H1 (cell line): ENCODE measurements around the gene PKD1L1. TPM values are rescaled to one million over a fixed set of nuclear protein-coding genes. Genes with fewer than 3 reads are reported as not detected.

Experiments used
- CTCF ChIA-PET: fragments of 300-600 bp; sonication (Branson Sonifier 250); formaldehyde crosslinking; loops from one replicate; lab custom pipeline; 2021; ENCODE audit not compliant: partially characterized antibody; lab: Charles Lee
- POLR2A ChIA-PET: fragments of 300-600 bp; sonication (Branson Sonifier 250); formaldehyde crosslinking; loops from one replicate; lab custom pipeline; 2021; ENCODE audit warnings: inconsistent platforms; ENCODE audit not compliant: partially characterized antibody; lab: Charles Lee
- DNase-seq, 2 experiments: peaks; one replicate each; pipeline versions ENCODE4 v3.0.0 to v3.0.0-alpha.2; 2010 to 2022; ENCODE audit warnings: low spot score in 2 of 2, low read depth in 1 of 2, mixed read lengths in 1 of 2
- FAIRE-seq: peaks from 2 replicates; lab custom pipeline; 2011; peaks lifted over from hg19 to GRCh38; lab: Jason Lieb, UNC
- H2AFZ ChIP-seq: 2 replicates; pipeline ENCODE4 v1.8.1; 2012; ENCODE audit warnings: low read length, inconsistent platforms
- H2AK5ac ChIP-seq: 2 replicates; pipeline ENCODE4 v1.6.1; 2013; ENCODE audit warnings: low read depth, low read length
- H2BK120ac ChIP-seq: replicated peaks from 2 replicates; pipeline ENCODE3; 2013; ENCODE audit warnings: low read depth, low read length, inconsistent platforms
- H2BK12ac ChIP-seq: 2 replicates; pipeline ENCODE4 v1.6.1; 2013; ENCODE audit warnings: low read depth, low read length
- H2BK15ac ChIP-seq: 2 replicates; pipeline ENCODE4 v1.6.1; 2013; ENCODE audit warnings: low read length
- H2BK20ac ChIP-seq: 2 replicates; pipeline ENCODE4 v1.6.1; 2013; ENCODE audit warnings: low read length
- H2BK5ac ChIP-seq: 2 replicates; pipeline ENCODE4 v1.6.1; 2013; ENCODE audit warnings: low read depth, low read length
- H3K14ac ChIP-seq: 2 replicates; pipeline ENCODE4 v1.6.1; 2013; ENCODE audit warnings: inconsistent platforms; ENCODE audit not compliant: insufficient read length
- H3K18ac ChIP-seq: 2 replicates; pipeline ENCODE4 v1.6.1; 2013; ENCODE audit warnings: low read length; ENCODE audit errors: extremely low read depth
- H3K23ac ChIP-seq: 2 replicates; pipeline ENCODE4 v1.6.1; 2013; ENCODE audit warnings: inconsistent platforms; ENCODE audit not compliant: insufficient read length
- H3K23me2 ChIP-seq: 2 replicates; pipeline ENCODE4 v1.6.1; 2013; ENCODE audit warnings: low read depth, low read length
- H3K27ac ChIP-seq: 2 replicates; pipeline ENCODE4 v1.6.1; 2011; ENCODE audit warnings: low read depth, low read length, inconsistent platforms
- H3K27me3 ChIP-seq, 4 experiments: replicated peaks in 1 of 4; 1 replicate in 1 of 4; 2 replicates in 3 of 4; pipeline versions ENCODE4 v1.6.1 to v1.8.1; 2011 to 2013; ENCODE audit warnings: low read length in 3 of 4, mild to moderate bottlenecking in 3 of 4, inconsistent platforms in 2 of 4, mixed read lengths in 2 of 4, moderate library complexity in 1 of 4; ENCODE audit not compliant: control insufficient read depth in 3 of 4, insufficient read depth in 3 of 4; ENCODE audit errors: extremely low read depth in 1 of 4
- H3K36me3 ChIP-seq, 4 experiments: 2 replicates each; pipeline versions ENCODE4 v1.6.1 to v1.8.1; 2011 to 2013; ENCODE audit warnings: mild to moderate bottlenecking in 4 of 4, low read length in 3 of 4, moderate library complexity in 2 of 4, control low read depth in 1 of 4, inconsistent platforms in 1 of 4; ENCODE audit not compliant: insufficient read depth in 4 of 4, control insufficient read depth in 2 of 4
- H3K4ac ChIP-seq: replicated peaks from 2 replicates; pipeline ENCODE3; 2013; ENCODE audit warnings: low read length, low read depth, mixed read lengths, inconsistent platforms; ENCODE audit not compliant: insufficient read length
- H3K4me1 ChIP-seq, 4 experiments: replicated peaks in 1 of 4; 1 replicate in 1 of 4; 2 replicates in 3 of 4; pipeline versions ENCODE4 v1.6.1 to v1.8.1; 2011 to 2013; ENCODE audit warnings: low read length in 3 of 4, inconsistent platforms in 2 of 4, mixed read lengths in 1 of 4; ENCODE audit not compliant: insufficient read depth in 4 of 4, control insufficient read depth in 3 of 4
- H3K4me2 ChIP-seq, 2 experiments: 2 replicates each; pipeline versions ENCODE4 v1.6.1 to v1.8.1; 2011 to 2013; ENCODE audit warnings: low read depth in 2 of 2, low read length in 2 of 2, control low read depth in 1 of 2, inconsistent platforms in 1 of 2, mild to moderate bottlenecking in 1 of 2; ENCODE audit not compliant: insufficient read depth in 1 of 2
- H3K4me3 ChIP-seq, 4 experiments: fragments of 200-600, 300-600 bp in 1 of 4; sonication (generic), shearing (Covaris generic), sonication (Bioruptor Twin) in 1 of 4; 2 replicates each; pipeline versions ENCODE4 v1.5.1 to v1.8.1; 2011 to 2016; ENCODE audit warnings: low read length in 4 of 4, low read depth in 3 of 4, control low read depth in 2 of 4, inconsistent platforms in 2 of 4, mild to moderate bottlenecking in 2 of 4, mixed read lengths in 1 of 4, moderate library complexity in 1 of 4; ENCODE audit not compliant: insufficient read depth in 2 of 4; ENCODE audit errors: extremely low read depth in 1 of 4
- H3K56ac ChIP-seq: replicated peaks from 2 replicates; pipeline ENCODE3; 2013; ENCODE audit warnings: low read depth, mild to moderate bottlenecking, mixed read lengths, low read length, inconsistent platforms; ENCODE audit not compliant: insufficient read length
- H3K79me1 ChIP-seq: 2 replicates; pipeline ENCODE4 v1.6.1; 2013; ENCODE audit warnings: low read depth, low read length, control low read depth
- H3K79me2 ChIP-seq, 2 experiments: 2 replicates each; pipeline versions ENCODE4 v1.6.1 to v1.8.1; 2012 to 2013; ENCODE audit warnings: low read length in 2 of 2, mild to moderate bottlenecking in 2 of 2, inconsistent platforms in 1 of 2; ENCODE audit not compliant: insufficient read depth in 2 of 2, control insufficient read depth in 1 of 2
- H3K9ac ChIP-seq, 4 experiments: replicated peaks in 1 of 4; 1 replicate in 1 of 4; 2 replicates in 3 of 4; pipeline versions ENCODE4 v1.6.1 to v1.8.1; 2011 to 2013; ENCODE audit warnings: low read depth in 3 of 4, low read length in 3 of 4, control low read depth in 2 of 4, mild to moderate bottlenecking in 2 of 4, moderate library complexity in 2 of 4, inconsistent platforms in 1 of 4; ENCODE audit errors: extremely low read depth in 1 of 4
- H3K9me3 ChIP-seq, 2 experiments: 2 replicates each; pipeline versions ENCODE4 v1.6.1 to v1.8.1; 2012 to 2013; ENCODE audit warnings: mild to moderate bottlenecking in 2 of 2, moderate library complexity in 2 of 2, control low read depth in 1 of 2, inconsistent platforms in 1 of 2, low read depth in 1 of 2, low read length in 1 of 2, mixed read lengths in 1 of 2; ENCODE audit not compliant: insufficient read depth in 2 of 2
- H4K20me1 ChIP-seq, 2 experiments: replicated peaks in 1 of 2; 2 replicates each; pipeline versions ENCODE3 to v1.8.1; 2011 to 2013; ENCODE audit warnings: inconsistent platforms in 2 of 2, low read length in 2 of 2, mild to moderate bottlenecking in 1 of 2; ENCODE audit not compliant: insufficient read depth in 2 of 2, control insufficient read depth in 1 of 2
- H4K5ac ChIP-seq: 2 replicates; pipeline ENCODE4 v1.6.1; 2013; ENCODE audit warnings: low read length, low read depth, mixed read lengths, inconsistent platforms; ENCODE audit not compliant: insufficient read length
- H4K8ac ChIP-seq: 2 replicates; pipeline ENCODE4 v1.8.0; 2013; ENCODE audit warnings: mild to moderate bottlenecking, moderate library complexity, low read length, inconsistent platforms; ENCODE audit not compliant: insufficient read depth; ENCODE audit errors: extremely low read depth
- H4K91ac ChIP-seq: replicated peaks from 2 replicates; pipeline ENCODE3; 2013; ENCODE audit warnings: low read length, mixed read lengths, inconsistent platforms; ENCODE audit not compliant: insufficient read length
- ATF3 ChIP-seq: IDR thresholded peaks from 2 replicates; pipeline ENCODE4 v1.6.1; 2011; ENCODE audit warnings: low read depth, mild to moderate bottlenecking, low read length; ENCODE audit not compliant: insufficient read depth
- BRCA1 ChIP-seq: IDR thresholded peaks from 2 replicates; pipeline ENCODE4 v1.6.1; 2012; ENCODE audit warnings: low read depth, low read length, improper control_type of control experiment
- CHD2 ChIP-seq: IDR thresholded peaks from 2 replicates; pipeline ENCODE4 v1.6.1; 2012; ENCODE audit warnings: low read length, improper control_type of control experiment
- E2F6 ChIP-seq: IDR thresholded peaks from 2 replicates; pipeline ENCODE4 v1.6.1; 2012; ENCODE audit warnings: inconsistent platforms
- FOSL1 ChIP-seq: IDR thresholded peaks from 2 replicates; pipeline ENCODE4 v1.6.1; 2011; ENCODE audit warnings: mild to moderate bottlenecking, low read depth, low read length, moderate library complexity; ENCODE audit not compliant: insufficient read depth
- KDM4A ChIP-seq: IDR thresholded peaks from one replicate; pipeline ENCODE4 v1.7.1; 2012; ENCODE audit warnings: low read depth, mild to moderate bottlenecking, moderate library complexity, low read length, inconsistent platforms; ENCODE audit not compliant: severe bottlenecking
- MAFK ChIP-seq: IDR thresholded peaks from 2 replicates; pipeline ENCODE4 v1.6.1; 2012; ENCODE audit warnings: low read depth, mild to moderate bottlenecking, improper control_type of control experiment, low read length
- POLR2A ChIP-seq, 2 experiments: IDR thresholded peaks; 1 replicate in 1 of 2; 2 replicates in 1 of 2; pipeline ENCODE4 v1.6.1; 2011; ENCODE audit warnings: low read depth in 2 of 2, low read length in 2 of 2, mild to moderate bottlenecking in 2 of 2; ENCODE audit errors: control extremely low read depth in 1 of 2
- RFX5 ChIP-seq: IDR thresholded peaks from 2 replicates; pipeline ENCODE4 v1.6.1; 2011; ENCODE audit warnings: low read depth, low read length, improper control_type of control experiment, borderline replicate concordance
- RNF2 ChIP-seq: fragments of 200-900, 300-1000 bp; sonication (generic); IDR thresholded peaks from 2 replicates; pipeline ENCODE4 v1.7.1; 2016; ENCODE audit warnings: borderline replicate concordance, low read depth, mild to moderate bottlenecking, antibody characterized with exemption, low read length; ENCODE audit not compliant: poor library complexity, severe bottlenecking; ENCODE audit errors: missing control alignments
- SIRT6 ChIP-seq: IDR thresholded peaks from one replicate; pipeline ENCODE4 v1.7.1; 2012; ENCODE audit warnings: low read length, inconsistent platforms
- SP1 ChIP-seq: IDR thresholded peaks from 2 replicates; pipeline ENCODE4 v1.6.1; 2011; ENCODE audit warnings: low read depth, low read length
- TAF7 ChIP-seq: optimal IDR thresholded peaks from 2 replicates; pipeline ENCODE3; 2011; ENCODE audit warnings: low read depth, mild to moderate bottlenecking, inconsistent platforms, low read length, moderate library complexity, borderline replicate concordance
- TCF12 ChIP-seq: IDR thresholded peaks from 2 replicates; pipeline ENCODE4 v1.6.1; 2011; ENCODE audit warnings: low read depth, mild to moderate bottlenecking, low read length
- WGBS, 2 experiments: shearing (Covaris generic) in 1 of 2; methylation state at CpG; one replicate each; pipeline versions ENCODE4 v1.1.6 to v1.1.7; 2013 to 2015; ENCODE audit warnings: low lambda C conversion rate in 2 of 2, mixed read lengths in 2 of 2, inconsistent platforms in 1 of 2, low coverage in 1 of 2, missing lambda C conversion rate in 1 of 2; ENCODE audit not compliant: insufficient replicate concordance in 2 of 2, insufficient coverage in 1 of 2, insufficient read length in 1 of 2; ENCODE audit errors: extremely low coverage in 1 of 2, missing lambda C conversion rate in 1 of 2; 5-methylcytosine and 5-hydroxymethylcytosine counted together
- polyA plus RNA-seq, 7 experiments: library from polyadenylated mRNA; depleted of rRNA in 3 of 7; stranded (reverse) in 5 of 7; unstranded in 2 of 7; fragments of >200 nt in 5 of 7; fragments of 200-250 nt in 2 of 7; gene quantifications; 1 replicate in 5 of 7; 2 replicates in 1 of 7; 4 replicates in 1 of 7; pipeline versions ENCODE4 v1.2.1 to v1.2.3, GENCODE V29; 2011 to 2013; ENCODE audit warnings: missing spikeins in 2 of 7, mixed read lengths in 2 of 7
- total RNA-seq: library from RNA; stranded (reverse); fragmentation: NEBNext Ultra II Directional; extraction: Animal tissue kit (Norgen Biotek cat#: 25700); gene quantifications from 2 replicates; pipeline ENCODE4 v1.2.1, GENCODE V29; 2021

PKD1L1 gene
- total and polyA plus RNA-seq, 2 of the 8 experiments (the other 6 are each of a cell fraction or from before 2014, with no cell fraction given), result 0.22 to 0.35 TPM

- ChIA-PET POLR2A (no interaction called here), CTCF (interaction anchor here (0.5 to 4.0 kb wide), 38 partner anchors 8 to 632 kb away, joined by 3 to 40 read pairs (median 4); no protein-coding TSS in a partner anchor)
These were observed 128.7 kb downstream of the PKD1L1 start for GRCh38 chr7:47819607-47819920.

More at GRCh38 chr7:47819607-47819920, 128.7 kb downstream of the PKD1L1 start:
- H3K56ac ChIP-seq, result no peak overlapping the region
- no peak overlapping the region for H3K27ac ChIP-seq
- H2BK12ac ChIP-seq, result no peak overlapping the region
- no peak overlapping the region for H2BK15ac ChIP-seq
- H3K4me2 ChIP-seq, result no peak overlapping the region
- H3K4me1 ChIP-seq, result peaks cover 0 to 5% (median 2%) of the 10 kb centered on the region in 4 experiments; a peak in 2 of 7 replicates
- no peak overlapping the region for H3K14ac ChIP-seq
- no peak overlapping the region for H3K18ac ChIP-seq
- H3K4me3 ChIP-seq, result no peak overlapping the region
- no peak overlapping the region for H4K5ac ChIP-seq
- no peak overlapping the region for H2BK20ac ChIP-seq
- FAIRE-seq (no peak), DNase-seq (no peak)
- H3K36me3 ChIP-seq, result no peaks in the 10 kb centered on the region
- no peak overlapping the region for H2BK5ac ChIP-seq
- no peak overlapping the region for H2BK120ac ChIP-seq
- no peak overlapping the region for H3K9ac ChIP-seq
- 89% methylated on average over 3 of the region's 3 CpGs; no CpG with 5 or more reads in 1 of the 2 experiments for WGBS, 2 experiments
- H3K23me2 ChIP-seq, result no peaks in the 10 kb centered on the region
- no peak overlapping the region for H4K91ac ChIP-seq
- TF ChIP-seq SP1 (no peak), TCF12 (no peak), BRCA1 (no peak), RFX5 (no peak), CHD2 (no peak), RNF2 (no peak), POLR2A (IDR thresholded peaks at IDR 0.05; ENCODE audit: control extremely low read depth in 1 of 2, low read depth in 2 of 2, low read length in 2 of 2) (no peak), MAFK (no peak), FOSL1 (no peak), TAF7 (no peak), KDM4A (no peak), E2F6 (no peak), SIRT6 (no peak), ATF3 (no peak)
- no peaks in the 10 kb centered on the region for H4K20me1 ChIP-seq
- H3K79me2 ChIP-seq, result no peaks in the 10 kb centered on the region
- no peak overlapping the region for H2AK5ac ChIP-seq
- no peaks in the 10 kb centered on the region for H3K27me3 ChIP-seq
- H3K4ac ChIP-seq, result no peak overlapping the region
- H3K23ac ChIP-seq, result no peak overlapping the region
- no peak overlapping the region for H2AFZ ChIP-seq
- no peaks in the 10 kb centered on the region for H3K79me1 ChIP-seq
- H4K8ac ChIP-seq, result no peak overlapping the region
- H3K9me3 ChIP-seq, result no peaks in the 10 kb centered on the region
